Mesendoderm (in vitro differentiated cells): Measurements from ENCODE around the gene RBM33.

Source experiments
- DNase-seq: peaks from one replicate; pipeline ENCODE4 v3.0.0; 2013
- H2AK5ac ChIP-seq: 2 replicates; pipeline ENCODE4 v1.6.1; 2013; ENCODE audit warnings: low read length, inconsistent platforms
- H2BK120ac ChIP-seq: 2 replicates; pipeline ENCODE4 v1.6.1; 2013; ENCODE audit warnings: low read depth, mild to moderate bottlenecking, low read length, moderate library complexity, mixed read lengths
- H2BK15ac ChIP-seq: replicated peaks from 2 replicates; pipeline ENCODE4 v1.6.1; 2013; ENCODE audit warnings: low read depth, mild to moderate bottlenecking, moderate library complexity
- H2BK5ac ChIP-seq: 2 replicates; pipeline ENCODE4 v1.6.1; 2013; ENCODE audit warnings: low read length, inconsistent platforms
- H3K18ac ChIP-seq: 2 replicates; pipeline ENCODE4 v1.6.1; 2013; ENCODE audit warnings: mild to moderate bottlenecking, low read length, mixed read lengths
- H3K23ac ChIP-seq: one replicate; pipeline ENCODE4 v1.6.1; 2013; ENCODE audit warnings: low read length
- H3K27ac ChIP-seq: 2 replicates; pipeline ENCODE4 v1.5.1; 2013; ENCODE audit warnings: low read depth, mild to moderate bottlenecking, inconsistent platforms, low read length, moderate library complexity
- H3K27me3 ChIP-seq: 2 replicates; pipeline ENCODE4 v1.6.1; 2013; ENCODE audit warnings: low read length, control low read depth, mild to moderate bottlenecking, inconsistent platforms; ENCODE audit not compliant: insufficient read depth, poor library complexity
- H3K36me3 ChIP-seq: 2 replicates; pipeline ENCODE4 v1.6.1; 2013; ENCODE audit warnings: low read length, inconsistent platforms; ENCODE audit not compliant: control insufficient read depth, insufficient read depth
- H3K4ac ChIP-seq: one replicate; pipeline ENCODE4 v1.6.1; 2013; ENCODE audit warnings: low read depth, mild to moderate bottlenecking, low read length, moderate library complexity
- H3K4me1 ChIP-seq: 2 replicates; pipeline ENCODE4 v1.6.1; 2013; ENCODE audit warnings: low read depth, low read length, inconsistent platforms; ENCODE audit not compliant: control insufficient read depth
- H3K4me2 ChIP-seq: 2 replicates; pipeline ENCODE4 v1.6.1; 2013; ENCODE audit warnings: low read length
- H3K4me3 ChIP-seq: 2 replicates; pipeline ENCODE4 v1.5.1; 2013; ENCODE audit warnings: mild to moderate bottlenecking, low read length
- H3K56ac ChIP-seq: one replicate; pipeline ENCODE4 v1.6.1; 2013; ENCODE audit warnings: low read length
- H3K79me1 ChIP-seq: 2 replicates; pipeline ENCODE4 v1.6.1; 2013; ENCODE audit warnings: low read length, inconsistent platforms
- H3K79me2 ChIP-seq: 2 replicates; pipeline ENCODE4 v1.6.1; 2013; ENCODE audit warnings: mild to moderate bottlenecking, low read length; ENCODE audit not compliant: control insufficient read depth, insufficient read depth
- H3K9ac ChIP-seq: 2 replicates; pipeline ENCODE4 v1.6.1; 2013; ENCODE audit warnings: low read length, inconsistent platforms
- H4K5ac ChIP-seq: one replicate; pipeline ENCODE4 v1.6.1; 2013; ENCODE audit warnings: low read length
- H4K8ac ChIP-seq: one replicate; pipeline ENCODE4 v1.6.1; 2013; ENCODE audit warnings: low read depth, mild to moderate bottlenecking, control low read depth, low read length, moderate library complexity
- WGBS: extraction: QIAGEN DNeasy Blood & Tissue Kit; methylation state at CpG from one replicate; pipeline ENCODE4 v1.1.7; 2013; ENCODE audit warnings: low lambda C conversion rate, missing lambda C conversion rate; ENCODE audit not compliant: insufficient coverage; ENCODE audit errors: extremely low coverage; 5-methylcytosine and 5-hydroxymethylcytosine counted together

RBM33 gene

GRCh38 chr7:155648752-155649339 lies 4.4 kb downstream of the RBM33 start:
- Histone ChIP-seq H2BK5ac (no peak overlapping the region), H2BK120ac (no peak overlapping the region), H3K4me1 (peaks cover 3% of the 10 kb centered on the region), H2BK15ac (no peak overlapping the region), H3K79me2 (peaks cover 81% of the 10 kb centered on the region), H3K4me3 (no peak overlapping the region), H3K27me3 (no peaks in the 10 kb centered on the region), H3K23ac (no peak overlapping the region), H3K4me2 (no peak overlapping the region), H3K18ac (no peak overlapping the region), H4K8ac (no peak overlapping the region), H2AK5ac (no peak overlapping the region), H3K27ac (no peak overlapping the region), H3K9ac (no peak overlapping the region), H3K79me1 (peaks cover 21% of the 10 kb centered on the region), H3K56ac (no peak overlapping the region), H3K4ac (no peak overlapping the region), H4K5ac (no peak overlapping the region), H3K36me3 (no peaks in the 10 kb centered on the region)
- DNase-seq: no peak
- no CpG with 5 or more reads among the region's 3 CpGs for WGBS

DNA sequence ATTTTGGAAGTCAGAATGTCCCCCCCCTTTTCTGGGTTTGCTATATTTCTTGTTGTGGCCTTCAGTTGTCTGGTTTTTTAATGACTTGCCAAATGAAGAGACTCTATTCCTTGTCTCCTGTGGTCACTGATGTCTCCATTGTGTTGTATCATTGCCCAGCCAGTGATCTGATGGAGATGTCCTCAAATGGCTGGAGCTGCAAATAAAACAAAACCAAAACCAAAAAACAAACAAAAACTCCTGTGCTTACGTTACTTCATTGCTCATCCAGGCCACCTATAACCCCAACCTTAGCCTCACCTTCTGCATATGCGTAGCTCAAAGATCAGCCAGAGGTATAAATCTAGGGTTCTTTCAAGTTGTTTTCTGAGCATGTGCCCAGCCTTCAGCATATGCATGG lies 5.1 kb downstream of the RBM33 start:
- H2BK15ac ChIP-seq: no peak overlapping the region
- H4K8ac ChIP-seq: no peak overlapping the region
- H3K4me3 ChIP-seq: no peak overlapping the region
- H3K27ac ChIP-seq: no peak overlapping the region
- H3K79me1 ChIP-seq: peaks cover 21% of the 10 kb centered on the region
- H2BK5ac ChIP-seq: no peak overlapping the region
- no peak overlapping the region for H3K4ac ChIP-seq
- no peaks in the 10 kb centered on the region for H3K36me3 ChIP-seq
- H3K27me3 ChIP-seq: no peaks in the 10 kb centered on the region
- H4K5ac ChIP-seq: no peak overlapping the region
- WGBS: no CpG with 5 or more reads among the region's 2 CpGs
- no peak overlapping the region for H3K18ac ChIP-seq
- no peak overlapping the region for H3K9ac ChIP-seq
- H3K79me2 ChIP-seq: peaks cover 87% of the 10 kb centered on the region
- no peak overlapping the region for H2BK120ac ChIP-seq
- no peak overlapping the region for H3K4me2 ChIP-seq
- no peak overlapping the region for H2AK5ac ChIP-seq
- no peak for DNase-seq
- peaks cover 3% of the 10 kb centered on the region for H3K4me1 ChIP-seq
- no peak overlapping the region for H3K56ac ChIP-seq
- H3K23ac ChIP-seq: no peak overlapping the region

GRCh38 chr7:155652156-155653114 lies 8.0 kb downstream of the RBM33 start:
- H3K4me1 ChIP-seq: no peaks in the 10 kb centered on the region
- no peak overlapping the region for H3K18ac ChIP-seq
- H3K56ac ChIP-seq: no peak overlapping the region
- no peaks in the 10 kb centered on the region for H3K27me3 ChIP-seq
- H3K79me2 ChIP-seq: peaks cover 82% of the 10 kb centered on the region
- no peak overlapping the region for H3K9ac ChIP-seq
- peaks cover 18% of the 10 kb centered on the region for H3K79me1 ChIP-seq
- H4K8ac ChIP-seq: no peak overlapping the region
- no peak for DNase-seq
- no peak overlapping the region for H3K4me2 ChIP-seq
- WGBS: no CpG with 5 or more reads among the region's 6 CpGs
- no peak overlapping the region for H3K23ac ChIP-seq
- H3K4me3 ChIP-seq: no peak overlapping the region
- no peak overlapping the region for H4K5ac ChIP-seq
- no peak overlapping the region for H2BK15ac ChIP-seq
- H3K4ac ChIP-seq: no peak overlapping the region
- H2BK5ac ChIP-seq: no peak overlapping the region
- H3K36me3 ChIP-seq: no peaks in the 10 kb centered on the region
- H2AK5ac ChIP-seq: no peak overlapping the region
- no peak overlapping the region for H3K27ac ChIP-seq
- H2BK120ac ChIP-seq: no peak overlapping the region

GRCh38 chr7:155653803-155654202 lies 9.3 kb downstream of the RBM33 start:
- no peak overlapping the region for H2BK15ac ChIP-seq
- H3K4ac ChIP-seq: no peak overlapping the region
- H3K4me2 ChIP-seq: no peak overlapping the region
- no peaks in the 10 kb centered on the region for H3K27me3 ChIP-seq
- H3K56ac ChIP-seq: no peak overlapping the region
- H3K27ac ChIP-seq: no peak overlapping the region
- no peaks in the 10 kb centered on the region for H3K4me1 ChIP-seq
- H2BK5ac ChIP-seq: no peak overlapping the region
- no peak overlapping the region for H3K18ac ChIP-seq
- DNase-seq: no peak
- peaks cover 17% of the 10 kb centered on the region for H3K79me1 ChIP-seq
- H2AK5ac ChIP-seq: no peak overlapping the region
- H3K79me2 ChIP-seq: peaks cover 77% of the 10 kb centered on the region
- no peak overlapping the region for H3K4me3 ChIP-seq
- no peak overlapping the region for H4K5ac ChIP-seq
- WGBS: 100% methylated on average over 1 of the region's 2 CpGs
- H3K23ac ChIP-seq: no peak overlapping the region
- H3K36me3 ChIP-seq: no peaks in the 10 kb centered on the region
- H4K8ac ChIP-seq: no peak overlapping the region
- no peak overlapping the region for H3K9ac ChIP-seq
- no peak overlapping the region for H2BK120ac ChIP-seq

GRCh38 chr7:155656891-155657290 lies 12.4 kb downstream of the RBM33 start:
- Histone ChIP-seq H3K23ac (no peak overlapping the region), H2BK15ac (no peak overlapping the region), H2BK120ac (no peak overlapping the region), H2AK5ac (no peak overlapping the region), H4K5ac (no peak overlapping the region), H3K36me3 (no peaks in the 10 kb centered on the region), H3K4ac (no peak overlapping the region), H3K4me1 (no peaks in the 10 kb centered on the region), H3K79me1 (peaks cover 20% of the 10 kb centered on the region), H3K56ac (no peak overlapping the region), H3K27me3 (no peaks in the 10 kb centered on the region), H3K4me2 (no peak overlapping the region), H3K18ac (no peak overlapping the region), H3K27ac (no peak overlapping the region), H2BK5ac (no peak overlapping the region), H3K4me3 (no peak overlapping the region), H3K9ac (no peak overlapping the region), H4K8ac (no peak overlapping the region), H3K79me2 (peaks cover 76% of the 10 kb centered on the region)
- WGBS: no CpG with 5 or more reads among the region's 7 CpGs
- DNase-seq: no peak
